A673 (cell line): Measurements from ENCODE around the gene GGN.

Experiments
- CTCF ChIP-seq: fragments of 300-800, 200-600 bp; sonication (generic); conservative IDR thresholded peaks from 2 replicates; pipeline ENCODE4 v1.5.1; 2017; ENCODE audit warnings: low read depth, mild to moderate bottlenecking, antibody characterized with exemption, low read length, moderate library complexity, mixed read lengths
- EZH2 ChIP-seq: fragments of 200-600 bp; sonication (generic); IDR thresholded peaks from 2 replicates; pipeline ENCODE4 v1.6.1; 2017; ENCODE audit warnings: borderline replicate concordance, low read depth, mild to moderate bottlenecking, mixed read lengths, antibody characterized with exemption, low read length; ENCODE audit not compliant: poor library complexity, severe bottlenecking

GRCh38 chr19:38383184-38383583 is 4.7 kb downstream of the GGN start:
- no peak for TF ChIP-seq EZH2
- no peak for TF ChIP-seq CTCF
